ENCODE results near the gene NFATC1. TPM values are rescaled to one million over a fixed set of nuclear protein-coding genes. Genes with fewer than 3 reads are reported as not detected.
A peak's percentile ranks its signal among the peaks of the same experiment; 100 is the strongest.

Gene NFATC1
- 10 to 100 TPM; 19.0 to 20.2 TPM for total RNA-seq

DNA sequence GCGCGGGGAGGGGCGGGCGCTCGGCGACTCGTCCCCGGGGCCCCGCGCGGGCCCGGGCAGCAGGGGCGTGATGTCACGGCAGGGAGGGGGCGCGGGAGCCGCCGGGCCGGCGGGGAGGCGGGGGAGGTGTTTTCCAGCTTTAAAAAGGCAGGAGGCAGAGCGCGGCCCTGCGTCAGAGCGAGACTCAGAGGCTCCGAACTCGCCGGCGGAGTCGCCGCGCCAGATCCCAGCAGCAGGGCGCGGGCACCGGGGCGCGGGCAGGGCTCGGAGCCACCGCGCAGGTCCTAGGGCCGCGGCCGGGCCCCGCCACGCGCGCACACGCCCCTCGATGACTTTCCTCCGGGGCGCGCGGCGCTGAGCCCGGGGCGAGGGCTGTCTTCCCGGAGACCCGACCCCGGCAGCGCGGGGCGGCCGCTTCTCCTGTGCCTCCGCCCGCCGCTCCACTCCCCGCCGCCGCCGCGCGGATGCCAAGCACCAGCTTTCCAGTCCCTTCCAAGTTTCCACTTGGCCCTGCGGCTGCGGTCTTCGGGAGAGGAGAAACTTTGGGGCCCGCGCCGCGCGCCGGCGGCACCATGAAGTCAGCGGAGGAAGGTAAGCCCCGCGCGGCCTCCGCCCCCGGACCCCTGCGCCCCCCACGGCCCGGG, at the start of gene NFATC1:
Gene NFATC1, plus strand, starts transcription at position 170 of the 644 bp plus-strand sequence. Its CDS starts 295 bp downstream, at position 465.
- peak; percentile 89 for DNase-seq (ENCODE audit: low spot score)
- TF ChIP-seq, protein P1, sequence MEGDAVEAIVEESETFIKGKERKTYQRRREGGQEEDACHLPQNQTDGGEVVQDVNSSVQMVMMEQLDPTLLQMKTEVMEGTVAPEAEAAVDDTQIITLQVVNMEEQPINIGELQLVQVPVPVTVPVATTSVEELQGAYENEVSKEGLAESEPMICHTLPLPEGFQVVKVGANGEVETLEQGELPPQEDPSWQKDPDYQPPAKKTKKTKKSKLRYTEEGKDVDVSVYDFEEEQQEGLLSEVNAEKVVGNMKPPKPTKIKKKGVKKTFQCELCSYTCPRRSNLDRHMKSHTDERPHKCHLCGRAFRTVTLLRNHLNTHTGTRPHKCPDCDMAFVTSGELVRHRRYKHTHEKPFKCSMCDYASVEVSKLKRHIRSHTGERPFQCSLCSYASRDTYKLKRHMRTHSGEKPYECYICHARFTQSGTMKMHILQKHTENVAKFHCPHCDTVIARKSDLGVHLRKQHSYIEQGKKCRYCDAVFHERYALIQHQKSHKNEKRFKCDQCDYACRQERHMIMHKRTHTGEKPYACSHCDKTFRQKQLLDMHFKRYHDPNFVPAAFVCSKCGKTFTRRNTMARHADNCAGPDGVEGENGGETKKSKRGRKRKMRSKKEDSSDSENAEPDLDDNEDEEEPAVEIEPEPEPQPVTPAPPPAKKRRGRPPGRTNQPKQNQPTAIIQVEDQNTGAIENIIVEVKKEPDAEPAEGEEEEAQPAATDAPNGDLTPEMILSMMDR (IDR thresholded peaks at IDR 0.05): peak in 1 of 2 donors; percentile 13
- Histone ChIP-seq H3K36me3 (no peaks in the 10 kb centered on the region), H3K9me3 (no peaks in the 10 kb centered on the region), H3K4me3 (peak within 1 kb of the TSS; percentile 58 to 71), H3K27me3 (no peaks in the 10 kb centered on the region), H3K27ac (peak within 1 kb of the TSS; percentile 95 to 96), H3K4me1 (peaks cover 0 to 43% of the 10 kb centered on the region in 2 donors)

GRCh38 chr18:79345981-79346380, 49.7 kb upstream of the NFATC1 start:
- H3K27me3 ChIP-seq: no peaks in the 10 kb centered on the region
- no peaks in the 10 kb centered on the region for H3K4me1 ChIP-seq
- no peak overlapping the region for H3K4me3 ChIP-seq
- no peak overlapping the region for H3K27ac ChIP-seq
- DNase-seq (ENCODE audit: low spot score): no peak
- peaks cover 54% of the 10 kb centered on the region for H3K36me3 ChIP-seq
- no peaks in the 10 kb centered on the region for H3K9me3 ChIP-seq
- TF ChIP-seq, protein P1 (IDR thresholded peaks at IDR 0.05): no peak

DNA sequence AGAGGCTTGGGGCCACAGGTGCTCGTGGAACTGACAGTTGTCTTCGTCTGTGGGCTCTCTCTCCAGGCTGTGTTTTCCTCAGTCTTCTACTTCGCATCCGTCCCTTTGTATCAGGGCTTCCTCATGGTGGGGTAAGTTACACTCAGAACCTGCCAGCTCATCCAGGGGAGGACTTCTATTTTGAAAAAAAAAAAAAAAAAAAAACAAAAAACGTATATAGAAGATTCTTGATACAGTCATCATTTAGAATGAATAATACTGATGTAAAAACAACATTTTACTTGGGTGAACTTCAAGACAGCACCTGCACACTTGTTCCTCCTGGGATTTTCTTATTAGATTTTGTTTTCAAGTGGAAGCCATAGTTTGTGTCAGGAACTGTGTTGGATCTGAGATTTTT, 47.7 kb upstream of the NFATC1 start:
- no peaks in the 10 kb centered on the region for H3K4me1 ChIP-seq
- H3K27ac ChIP-seq: no peak overlapping the region
- H3K27me3 ChIP-seq: no peaks in the 10 kb centered on the region
- peaks cover 54% of the 10 kb centered on the region for H3K36me3 ChIP-seq
- TF ChIP-seq, protein P1 (IDR thresholded peaks at IDR 0.05): no peak
- no peaks in the 10 kb centered on the region for H3K9me3 ChIP-seq
- no peak for DNase-seq (ENCODE audit: low spot score)
- H3K4me3 ChIP-seq: no peak overlapping the region

DNA sequence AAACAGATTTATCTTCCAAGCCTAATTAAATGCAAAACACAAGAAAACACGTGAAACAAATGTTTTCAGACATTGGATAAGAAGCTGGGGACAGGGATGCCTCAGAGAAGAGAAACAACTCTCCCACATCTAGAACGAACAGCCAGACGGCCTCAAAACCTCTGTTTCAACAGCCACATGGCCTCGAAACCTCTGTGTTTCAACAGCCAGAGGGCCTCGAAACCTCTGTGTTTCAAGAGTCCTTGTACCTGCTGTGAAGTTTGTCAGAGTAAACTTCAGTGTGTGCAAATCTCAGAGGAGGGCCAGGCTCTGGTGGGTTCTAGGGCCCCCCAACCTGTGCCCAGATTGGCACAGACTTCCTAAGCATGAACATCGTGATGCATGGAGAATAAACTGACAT, 43.3 kb upstream of the NFATC1 start:
- no peak for DNase-seq (ENCODE audit: low spot score)
- Histone ChIP-seq H3K27ac (no peak overlapping the region), H3K4me3 (no peak overlapping the region), H3K9me3 (no peaks in the 10 kb centered on the region), H3K27me3 (no peaks in the 10 kb centered on the region), H3K4me1 (no peaks in the 10 kb centered on the region), H3K36me3 (peaks cover 16% of the 10 kb centered on the region)
- TF ChIP-seq, protein P1 (IDR thresholded peaks at IDR 0.05): no peak

DNA sequence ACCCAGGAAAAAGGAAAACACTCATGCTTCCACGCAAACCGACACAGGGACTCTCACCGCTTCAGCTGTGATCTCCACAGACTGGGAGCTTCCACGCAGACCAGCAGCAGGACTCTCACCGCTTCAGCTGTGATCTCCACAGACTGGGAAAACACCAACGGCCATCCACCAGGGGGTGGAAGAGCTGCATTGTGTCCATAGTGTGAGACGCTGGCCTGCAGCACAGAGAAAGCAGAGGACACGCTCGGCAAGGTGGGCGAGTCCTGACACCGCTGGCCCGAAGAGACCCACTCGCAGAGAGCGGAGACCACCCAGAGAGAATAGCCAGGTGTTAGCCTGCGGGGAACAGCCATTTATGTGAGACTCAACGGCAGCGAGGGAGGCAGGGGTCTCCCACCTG, 42.5 kb upstream of the NFATC1 start:
- H3K36me3 ChIP-seq: peaks cover 10% of the 10 kb centered on the region
- no peak overlapping the region for H3K4me3 ChIP-seq
- TF ChIP-seq, protein P1 (IDR thresholded peaks at IDR 0.05): no peak
- no peaks in the 10 kb centered on the region for H3K9me3 ChIP-seq
- no peak overlapping the region for H3K27ac ChIP-seq
- H3K27me3 ChIP-seq: no peaks in the 10 kb centered on the region
- H3K4me1 ChIP-seq: no peaks in the 10 kb centered on the region
- no peak for DNase-seq (ENCODE audit: low spot score)

GRCh38 chr18:79354350-79354749, 41.4 kb upstream of the NFATC1 start:
- TF ChIP-seq, protein P1 (IDR thresholded peaks at IDR 0.05): no peak
- Histone ChIP-seq H3K36me3 (peaks cover 7% of the 10 kb centered on the region), H3K4me3 (no peak overlapping the region), H3K27me3 (no peaks in the 10 kb centered on the region), H3K4me1 (no peaks in the 10 kb centered on the region), H3K9me3 (no peaks in the 10 kb centered on the region), H3K27ac (no peak overlapping the region)
- no peak for DNase-seq (ENCODE audit: low spot score)
